ENCODE measurements around the gene PIN1. TPM values are rescaled to one million over a fixed set of nuclear protein-coding genes. Genes with fewer than 3 reads are reported as not detected.
"Not testable (repeated sequence)": the region's sequence is repeated elsewhere in the genome, so short reads cannot be mapped to it uniquely, and the experiment has no call there.

PIN1 gene
- total and polyA plus RNA-seq, 10 of the 15 experiments (the other 5 are each of a cell fraction or from before 2014, with no cell fraction given): 2.4 to 209 (median 71.5) TPM

- Histone ChIP-seq H3K79me2 (ENCODE audit: control insufficient read depth, insufficient read depth, low read length) (no peaks in the 10 kb centered on the region), H4K20me1 (ENCODE audit: control insufficient read depth, insufficient read depth) (no peaks in the 10 kb centered on the region), H3K36me3 (ENCODE audit: control insufficient read depth in 2 of 2, insufficient read depth in 2 of 2, low read length in 1 of 2) (peaks cover 24 to 32% of the 10 kb centered on the region in 2 experiments; a peak in 3 of 4 replicates), H3K9ac (ENCODE audit: control insufficient read depth, insufficient read depth, low read length) (no peak overlapping the region), H3K4me3 (no peak overlapping the region), H3K9me3 (replicated peaks; ENCODE audit: control insufficient read depth, insufficient read depth, low read length) (no peaks in the 10 kb centered on the region; the same call in 2 of the 3 replicates), H3K4me1 (ENCODE audit: control insufficient read depth, insufficient read depth, low read length) (no peaks in the 10 kb centered on the region), H3K27ac (ENCODE audit: control insufficient read depth, insufficient read depth) (no peak overlapping the region), H2AFZ (ENCODE audit: control insufficient read depth, low read depth, low read length) (no peak overlapping the region), H3K27me3 (replicated peaks in 1 of 2; ENCODE audit: control insufficient read depth in 2 of 2, insufficient read depth in 2 of 2, low read length in 1 of 2) (no peaks in the 10 kb centered on the region), H3K4me2 (ENCODE audit: control insufficient read depth, insufficient read depth) (no peak overlapping the region)
- WGBS (ENCODE audit: insufficient coverage, insufficient replicate concordance, low lambda C conversion rate, missing lambda C conversion rate): 96% methylated on average over 9 of the region's 9 CpGs
- ATAC-seq (no peak), FAIRE-seq (no peak), DNase-seq (ENCODE audit: low read depth, low spot score) (no peak)
- RAD21 ChIA-PET (ENCODE audit: unreplicated experiment): no interaction called here
- SMC1A ChIA-PET (ENCODE audit: uncharacterized antibody, unreplicated experiment): no interaction called here
- intact Hi-C loops (cut with micrococcal nuclease; ENCODE audit: unreplicated experiment) (no loop called here), in situ Hi-C loops (cut with MboI) (no loop called here)
- TF ChIP-seq BHLHE40 (IDR thresholded peaks at IDR 0.05; ENCODE audit: borderline replicate concordance in 1 of 2, low read depth in 2 of 2, low read length in 1 of 2) (no peak), MTA2 (IDR thresholded peaks at IDR 0.05; ENCODE audit: low read depth) (no peak), ETV6 (conservative IDR thresholded peaks at IDR 0.05 in 1 of 2, IDR thresholded peaks at IDR 0.05 in 1 of 2; ENCODE audit: borderline replicate concordance in 1 of 2, low read depth in 1 of 2) (no peak), PAX5 (IDR thresholded peaks at IDR 0.05; ENCODE audit: borderline replicate concordance, low read depth, low read length) (no peak), SIX5 (IDR thresholded peaks at IDR 0.05; ENCODE audit: low read depth, low read length, severe bottlenecking) (no peak), ZNF622 (IDR thresholded peaks at IDR 0.05) (no peak), PBX3 (IDR thresholded peaks at IDR 0.05; ENCODE audit: insufficient replicate concordance, low read depth, low read length) (no peak), ZNF274 (IDR thresholded peaks at IDR 0.05; ENCODE audit: insufficient read depth, insufficient read length) (no peak)
- TF ChIP-seq, protein P1, sequence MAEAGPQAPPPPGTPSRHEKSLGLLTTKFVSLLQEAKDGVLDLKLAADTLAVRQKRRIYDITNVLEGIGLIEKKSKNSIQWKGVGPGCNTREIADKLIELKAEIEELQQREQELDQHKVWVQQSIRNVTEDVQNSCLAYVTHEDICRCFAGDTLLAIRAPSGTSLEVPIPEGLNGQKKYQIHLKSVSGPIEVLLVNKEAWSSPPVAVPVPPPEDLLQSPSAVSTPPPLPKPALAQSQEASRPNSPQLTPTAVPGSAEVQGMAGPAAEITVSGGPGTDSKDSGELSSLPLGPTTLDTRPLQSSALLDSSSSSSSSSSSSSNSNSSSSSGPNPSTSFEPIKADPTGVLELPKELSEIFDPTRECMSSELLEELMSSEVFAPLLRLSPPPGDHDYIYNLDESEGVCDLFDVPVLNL (IDR thresholded peaks at IDR 0.05; ENCODE audit: low read depth, low read length): no peak
- POLR2A ChIA-PET: no interaction called here
- CTCF ChIA-PET: no interaction called here
- no TSS peak for BruUV-seq (replicated peaks)
Observed at GRCh38 chr19:9842834-9843625, 7.9 kb downstream of the PIN1 start.

GRCh38 chr19:9843626-9844273, 8.6 kb downstream of the PIN1 start:
- H3K9ac ChIP-seq (ENCODE audit: control insufficient read depth, insufficient read depth, low read length); H3K79me2 ChIP-seq (ENCODE audit: control insufficient read depth, insufficient read depth, low read length); intact Hi-C loops (cut with micrococcal nuclease; ENCODE audit: unreplicated experiment); POLR2A ChIA-PET; BruUV-seq (replicated peaks); H3K27ac ChIP-seq (ENCODE audit: control insufficient read depth, insufficient read depth); ATAC-seq; H4K20me1 ChIP-seq (ENCODE audit: control insufficient read depth, insufficient read depth); RAD21 ChIA-PET (ENCODE audit: unreplicated experiment); H3K4me3 ChIP-seq; SMC1A ChIA-PET (ENCODE audit: uncharacterized antibody, unreplicated experiment); H3K9me3 ChIP-seq (replicated peaks; ENCODE audit: control insufficient read depth, insufficient read depth, low read length); CTCF ChIA-PET; H3K4me1 ChIP-seq (ENCODE audit: control insufficient read depth, insufficient read depth, low read length); H3K27me3 ChIP-seq (replicated peaks in 1 of 2; ENCODE audit: control insufficient read depth in 2 of 2, insufficient read depth in 2 of 2, low read length in 1 of 2); DNase-seq (ENCODE audit: low read depth, low spot score); H3K4me2 ChIP-seq (ENCODE audit: control insufficient read depth, insufficient read depth); H2AFZ ChIP-seq (ENCODE audit: control insufficient read depth, low read depth, low read length); in situ Hi-C loops (cut with MboI); FAIRE-seq: not testable (repeated sequence)
- H3K36me3 ChIP-seq (ENCODE audit: control insufficient read depth in 2 of 2, insufficient read depth in 2 of 2, low read length in 1 of 2): peaks cover 27 to 31% of the 10 kb centered on the region in 2 experiments; a peak in 3 of 4 replicates
- WGBS (ENCODE audit: insufficient coverage, insufficient replicate concordance, low lambda C conversion rate, missing lambda C conversion rate): 94% methylated on average over 12 of the region's 12 CpGs
